OCI-LY1 (cell line): ENCODE data around the gene UBE2V1.
A peak's percentile ranks its signal among the peaks of the same experiment; 100 is the strongest.

ENCODE experiments used
- H2AFZ ChIP-seq: fragments of 200-600 bp; sonication (generic), shearing (Covaris generic); 2 replicates; pipeline ENCODE4 v1.6.0; 2014; ENCODE audit warnings: antibody characterized with exemption, mild to moderate bottlenecking, low read length
- H3F3A ChIP-seq: fragments of 200-600 bp; sonication (generic), shearing (Covaris generic); 2 replicates; pipeline ENCODE4 v1.6.0; 2014; ENCODE audit warnings: mild to moderate bottlenecking, antibody characterized with exemption, low read length, moderate library complexity; ENCODE audit not compliant: insufficient read depth
- H3K27ac ChIP-seq: fragments of 200-600 bp; sonication (generic); 2 replicates; pipeline ENCODE4 v1.5.1; 2014; ENCODE audit warnings: low read length, mixed run types, mild to moderate bottlenecking, low read depth; ENCODE audit not compliant: poor library complexity, severe bottlenecking
- H3K27me3 ChIP-seq: fragments of 200-600 bp; sonication (generic); 2 replicates; pipeline ENCODE4 v1.6.0; 2014; ENCODE audit warnings: antibody characterized with exemption, mild to moderate bottlenecking, low read length, moderate library complexity; ENCODE audit not compliant: insufficient read depth
- H3K36me3 ChIP-seq: fragments of 200-600 bp; sonication (generic); 2 replicates; pipeline ENCODE4 v1.6.1; 2014; ENCODE audit warnings: mild to moderate bottlenecking, antibody characterized with exemption, low read length, moderate library complexity, mixed read lengths; ENCODE audit not compliant: insufficient read depth
- H3K4me1 ChIP-seq: fragments of 200-600 bp; sonication (generic); 2 replicates; pipeline ENCODE4 v1.5.1; 2014; ENCODE audit warnings: mild to moderate bottlenecking, low read length, moderate library complexity; ENCODE audit not compliant: insufficient read depth, severe bottlenecking
- H3K4me2 ChIP-seq: fragments of 200-600 bp; sonication (generic), shearing (Covaris generic); 2 replicates; pipeline ENCODE4 v1.6.1; 2014; ENCODE audit warnings: low read length
- H3K4me3 ChIP-seq: fragments of 200-600 bp; sonication (generic); 2 replicates; pipeline ENCODE4 v1.5.1; 2014; ENCODE audit warnings: low read length, low read depth, mild to moderate bottlenecking, mixed read lengths; ENCODE audit not compliant: poor library complexity, severe bottlenecking
- H3K79me2 ChIP-seq: fragments of 200-600 bp; shearing (Covaris generic); 2 replicates; pipeline ENCODE4 v1.6.1; 2016; ENCODE audit warnings: mixed run types, low read length, mixed read lengths; ENCODE audit not compliant: insufficient read depth
- H3K9ac ChIP-seq: fragments of 200-600 bp; sonication (generic), shearing (Covaris generic); 2 replicates; pipeline ENCODE4 v1.6.1; 2014; ENCODE audit warnings: mild to moderate bottlenecking, low read length, mixed read lengths
- H3K9me2 ChIP-seq: fragments of 200-600 bp; sonication (generic), shearing (Covaris generic); 2 replicates; pipeline ENCODE4 v1.6.1; 2014; ENCODE audit warnings: low read depth, mild to moderate bottlenecking, low read length, mixed read lengths
- H3K9me3 ChIP-seq: fragments of 200-600 bp; shearing (Covaris generic); 2 replicates; pipeline ENCODE4 v1.6.1; 2014; ENCODE audit warnings: low read length, mixed read lengths
- H4K20me1 ChIP-seq: fragments of 200-600 bp; sonication (generic), shearing (Covaris generic); 2 replicates; pipeline ENCODE4 v1.6.0; 2016; ENCODE audit warnings: mild to moderate bottlenecking, low read length; ENCODE audit not compliant: insufficient read depth
- EZH2 ChIP-seq: fragments of 200-600 bp; sonication (generic), shearing (Covaris generic); IDR thresholded peaks from 2 replicates; pipeline ENCODE4 v1.8.0; 2017; ENCODE audit warnings: borderline replicate concordance, mixed run types, mild to moderate bottlenecking, antibody characterized with exemption, low read length, moderate library complexity, mixed read lengths
- TF ChIP-seq, protein P1 (sequence below): fragments of 200-600 bp; sonication (generic), shearing (Covaris generic); IDR thresholded peaks from 2 replicates; pipeline ENCODE4 v1.5.1; 2017; ENCODE audit warnings: mild to moderate bottlenecking, antibody characterized with exemption, low read length, moderate library complexity, mixed read lengths

The UBE2V1 gene

GRCh38 chr20:50152394-50153152, 39.6 kb upstream of the UBE2V1 start:
- peaks cover 29% of the 10 kb centered on the region for H3K4me1 ChIP-seq
- H2AFZ ChIP-seq = no peak overlapping the region

DNA sequence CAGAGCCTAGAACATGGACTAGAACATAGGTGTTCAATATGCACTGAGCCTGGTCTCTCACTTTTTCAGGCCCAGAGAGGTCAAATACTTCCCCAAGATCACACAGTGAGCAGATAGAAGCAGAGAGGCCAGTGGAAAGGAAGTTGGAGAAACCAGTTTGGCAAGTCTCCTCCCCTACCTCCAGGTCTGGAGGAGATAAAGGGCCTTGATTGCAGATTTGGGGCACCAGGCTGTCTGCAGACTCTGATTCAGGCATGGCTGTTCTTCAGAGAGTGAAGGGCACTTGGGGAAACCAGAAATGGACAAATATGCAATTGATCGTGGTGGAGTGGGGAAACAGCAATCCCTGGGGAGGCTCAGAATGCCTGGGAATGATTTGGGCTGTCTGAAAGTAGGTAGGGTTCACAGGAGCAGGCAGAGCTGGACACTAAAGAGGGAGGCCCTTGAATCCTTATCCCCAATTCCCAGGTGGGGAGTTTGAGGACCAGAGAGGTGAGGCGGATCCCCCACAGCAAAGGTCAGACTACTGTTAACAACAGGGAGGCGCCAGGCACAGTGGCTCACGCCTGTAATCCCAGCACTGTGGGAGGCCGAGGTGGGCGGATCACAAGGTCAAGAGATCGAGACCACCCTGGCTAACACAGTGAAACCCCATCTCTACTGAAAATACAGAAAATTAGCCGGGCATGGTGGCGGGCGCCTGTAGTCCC, 38.2 kb upstream of the UBE2V1 start:
- no peak overlapping the region for H3K4me3 ChIP-seq
- H3K9me3 ChIP-seq = no peaks in the 10 kb centered on the region
- H2AFZ ChIP-seq = no peak overlapping the region
- H3K9ac ChIP-seq = no peak overlapping the region; the same call in 1 of the 2 replicates
- no peaks in the 10 kb centered on the region for H3K9me2 ChIP-seq
- TF ChIP-seq EZH2 = no peak
- TF ChIP-seq, protein P1, sequence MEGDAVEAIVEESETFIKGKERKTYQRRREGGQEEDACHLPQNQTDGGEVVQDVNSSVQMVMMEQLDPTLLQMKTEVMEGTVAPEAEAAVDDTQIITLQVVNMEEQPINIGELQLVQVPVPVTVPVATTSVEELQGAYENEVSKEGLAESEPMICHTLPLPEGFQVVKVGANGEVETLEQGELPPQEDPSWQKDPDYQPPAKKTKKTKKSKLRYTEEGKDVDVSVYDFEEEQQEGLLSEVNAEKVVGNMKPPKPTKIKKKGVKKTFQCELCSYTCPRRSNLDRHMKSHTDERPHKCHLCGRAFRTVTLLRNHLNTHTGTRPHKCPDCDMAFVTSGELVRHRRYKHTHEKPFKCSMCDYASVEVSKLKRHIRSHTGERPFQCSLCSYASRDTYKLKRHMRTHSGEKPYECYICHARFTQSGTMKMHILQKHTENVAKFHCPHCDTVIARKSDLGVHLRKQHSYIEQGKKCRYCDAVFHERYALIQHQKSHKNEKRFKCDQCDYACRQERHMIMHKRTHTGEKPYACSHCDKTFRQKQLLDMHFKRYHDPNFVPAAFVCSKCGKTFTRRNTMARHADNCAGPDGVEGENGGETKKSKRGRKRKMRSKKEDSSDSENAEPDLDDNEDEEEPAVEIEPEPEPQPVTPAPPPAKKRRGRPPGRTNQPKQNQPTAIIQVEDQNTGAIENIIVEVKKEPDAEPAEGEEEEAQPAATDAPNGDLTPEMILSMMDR = no peak
- no peaks in the 10 kb centered on the region for H3K27me3 ChIP-seq
- H3K4me1 ChIP-seq = peaks cover 43% of the 10 kb centered on the region
- no peaks in the 10 kb centered on the region for H4K20me1 ChIP-seq
- peak overlapping the region; percentile 87 for H3K4me2 ChIP-seq
- H3F3A ChIP-seq = no peaks in the 10 kb centered on the region
- H3K79me2 ChIP-seq = no peaks in the 10 kb centered on the region
- no peaks in the 10 kb centered on the region for H3K36me3 ChIP-seq
- H3K27ac ChIP-seq = peak overlapping the region; percentile 39

More at GRCh38 chr20:50152394-50153152, 39.6 kb upstream of the UBE2V1 start:
- Histone ChIP-seq H3K9me2 (no peaks in the 10 kb centered on the region), H3K79me2 (no peaks in the 10 kb centered on the region), H3K4me3 (peak overlapping the region; percentile 82), H3K27ac (peak overlapping the region; percentile 53), H3K36me3 (no peaks in the 10 kb centered on the region), H4K20me1 (no peaks in the 10 kb centered on the region), H3K9ac (peak overlapping the region; percentile 86), H3K27me3 (no peaks in the 10 kb centered on the region), H3F3A (no peaks in the 10 kb centered on the region), H3K4me2 (peak overlapping the region; percentile 87), H3K9me3 (no peaks in the 10 kb centered on the region)
- no peak for TF ChIP-seq EZH2
- TF ChIP-seq, protein P1 = no peak

DNA sequence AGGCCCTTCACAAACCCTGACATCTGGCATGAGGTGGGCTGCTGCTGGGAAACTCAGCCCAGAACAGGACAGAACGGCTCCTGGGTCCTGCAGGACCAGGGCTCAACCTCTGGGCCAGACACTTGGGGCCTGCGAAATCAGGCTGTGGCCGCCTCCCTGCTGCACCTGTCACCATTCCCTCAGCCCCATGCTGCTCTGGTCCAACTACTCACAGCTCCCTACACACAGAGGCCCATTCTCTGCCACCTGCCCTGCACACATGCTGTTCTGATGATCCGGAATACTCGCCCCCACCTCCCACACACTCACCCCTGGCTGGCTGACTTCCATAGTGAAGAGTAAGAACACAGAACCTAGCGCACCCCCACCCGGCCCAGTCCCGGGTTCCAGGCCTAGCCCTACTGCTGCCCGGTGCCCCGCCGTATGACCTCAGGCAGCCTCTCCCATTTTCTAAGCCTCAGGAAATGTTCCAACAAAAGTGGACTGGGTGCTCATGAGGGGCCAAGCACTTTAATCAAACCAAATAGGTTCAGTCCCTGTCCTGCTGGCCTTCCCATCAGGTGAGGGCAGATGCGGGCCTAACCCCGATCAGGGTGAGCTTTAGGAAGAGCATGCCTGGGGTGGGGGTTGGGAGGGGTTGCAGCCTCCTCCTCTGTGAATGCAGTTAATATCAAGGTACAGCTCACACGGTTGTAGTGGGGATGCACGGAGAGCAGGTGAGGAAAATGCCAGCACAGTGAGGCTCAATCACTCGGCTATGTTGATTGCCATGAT, 36.7 kb upstream of the UBE2V1 start:
- Histone ChIP-seq H2AFZ (no peak overlapping the region), H3K27ac (no peak overlapping the region), H4K20me1 (no peaks in the 10 kb centered on the region), H3K36me3 (no peaks in the 10 kb centered on the region), H3K9ac (no peak overlapping the region), H3F3A (no peaks in the 10 kb centered on the region), H3K9me2 (no peaks in the 10 kb centered on the region), H3K79me2 (no peaks in the 10 kb centered on the region), H3K4me3 (no peak overlapping the region), H3K27me3 (no peaks in the 10 kb centered on the region), H3K9me3 (no peaks in the 10 kb centered on the region), H3K4me1 (peaks cover 49% of the 10 kb centered on the region), H3K4me2 (no peak overlapping the region)
- TF ChIP-seq EZH2 = no peak
- TF ChIP-seq, protein P1 = no peak
